ENCODE results near the gene CD244. TPM values are rescaled to one million over a fixed set of nuclear protein-coding genes. Genes with fewer than 3 reads are reported as not detected.

The CD244 gene
- total RNA-seq, 4 donors from 2014 or later = 0.80 to 2.8 (median 1.3) TPM; not detected in 1

- Histone ChIP-seq H3K4me1 (no peaks in the 10 kb centered on the region), H3K27ac (peak overlapping the region in 1 of 4 donors; percentile 10), H3K27me3 (no peaks in the 10 kb centered on the region), H3K4me3 (no peak overlapping the region), H3K9me3 (no peaks in the 10 kb centered on the region), H3K36me3 (no peaks in the 10 kb centered on the region)
- TF ChIP-seq CTCF (IDR thresholded peaks at IDR 0.05) = no peak
- TF ChIP-seq POLR2A (IDR thresholded peaks at IDR 0.05) = no peak
- DNase-seq = peak in 2 of 3 donors; percentile 58 to 61
Measured at GRCh38 chr1:160850993-160851392, 11.7 kb downstream of the CD244 start.

- no peaks in the 10 kb centered on the region for H3K4me1 ChIP-seq
- peak overlapping the region in 2 of 4 donors; percentile 10 to 37 for H3K27ac ChIP-seq
- no peak overlapping the region for H3K4me3 ChIP-seq
- DNase-seq = no peak
- TF ChIP-seq POLR2A (IDR thresholded peaks at IDR 0.05) (no peak), CTCF (IDR thresholded peaks at IDR 0.05) (no peak)
- no peaks in the 10 kb centered on the region for H3K36me3 ChIP-seq
- no peaks in the 10 kb centered on the region for H3K27me3 ChIP-seq
- H3K9me3 ChIP-seq = no peaks in the 10 kb centered on the region
Measured at GRCh38 chr1:160850541-160850940, 12.1 kb downstream of the CD244 start.

GRCh38 chr1:160846281-160846680 lies 16.4 kb downstream of the CD244 start:
- H3K27me3 ChIP-seq = no peaks in the 10 kb centered on the region
- no peak for TF ChIP-seq CTCF (IDR thresholded peaks at IDR 0.05)
- TF ChIP-seq POLR2A (IDR thresholded peaks at IDR 0.05) = no peak
- H3K9me3 ChIP-seq = no peaks in the 10 kb centered on the region
- H3K36me3 ChIP-seq = no peaks in the 10 kb centered on the region
- H3K27ac ChIP-seq = no peak overlapping the region
- DNase-seq = no peak
- no peak overlapping the region for H3K4me3 ChIP-seq
- H3K4me1 ChIP-seq = no peaks in the 10 kb centered on the region

GRCh38 chr1:160844447-160845232 lies 18.0 kb downstream of the CD244 start:
- H3K4me1 ChIP-seq = no peaks in the 10 kb centered on the region
- no peak for DNase-seq
- no peaks in the 10 kb centered on the region for H3K27me3 ChIP-seq
- H3K9me3 ChIP-seq = no peaks in the 10 kb centered on the region
- H3K36me3 ChIP-seq = no peaks in the 10 kb centered on the region
- H3K4me3 ChIP-seq = no peak overlapping the region
- no peak overlapping the region for H3K27ac ChIP-seq
- TF ChIP-seq POLR2A (IDR thresholded peaks at IDR 0.05) = no peak
- no peak for TF ChIP-seq CTCF (IDR thresholded peaks at IDR 0.05)

- H3K9me3 ChIP-seq = no peaks in the 10 kb centered on the region
- H3K36me3 ChIP-seq = no peaks in the 10 kb centered on the region
- no peaks in the 10 kb centered on the region for H3K27me3 ChIP-seq
- no peak for DNase-seq
- H3K27ac ChIP-seq = no peak overlapping the region
- H3K4me1 ChIP-seq = peaks cover 0 to 21% (median 16%) of the 10 kb centered on the region in 4 donors
- no peak for TF ChIP-seq POLR2A (IDR thresholded peaks at IDR 0.05)
- H3K4me3 ChIP-seq = no peak overlapping the region
Measured at GRCh38 chr1:160841079-160841478, 21.6 kb downstream of the CD244 start.

GRCh38 chr1:160839746-160840145 lies 22.9 kb downstream of the CD244 start:
- no peak overlapping the region for H3K27ac ChIP-seq
- no peak for TF ChIP-seq CTCF (IDR thresholded peaks at IDR 0.05)
- TF ChIP-seq POLR2A (IDR thresholded peaks at IDR 0.05) = no peak
- H3K9me3 ChIP-seq = no peaks in the 10 kb centered on the region
- no peaks in the 10 kb centered on the region for H3K27me3 ChIP-seq
- no peak overlapping the region for H3K4me3 ChIP-seq
- H3K36me3 ChIP-seq = no peaks in the 10 kb centered on the region
- no peak for DNase-seq
- peaks cover 0 to 21% (median 16%) of the 10 kb centered on the region in 4 donors for H3K4me1 ChIP-seq
